GM19324 (cell line): Measurements from ENCODE around the gene KIF3A.
"Not testable (repeated sequence)": the region's sequence is repeated elsewhere in the genome, so short reads cannot be mapped to it uniquely, and the experiment has no call there.

Experiments used
- ATAC-seq: cut with Tn5 transposase; IDR thresholded peaks from one replicate; pipeline ENCODE4 v1.9.1; 2021; ENCODE audit warnings: mild to moderate bottlenecking, moderate library complexity; ENCODE audit not compliant: unreplicated experiment, low FRiP score

KIF3A gene

GRCh38 chr5:132733499-132734148 lies 3.7 kb downstream of the KIF3A start:
- no peak for ATAC-seq

GRCh38 chr5:132729896-132730295 lies 7.5 kb downstream of the KIF3A start:
- no peak for ATAC-seq

- ATAC-seq, result no peak
Observed at GRCh38 chr5:132725745-132726144, 11.6 kb downstream of the KIF3A start.

DNA sequence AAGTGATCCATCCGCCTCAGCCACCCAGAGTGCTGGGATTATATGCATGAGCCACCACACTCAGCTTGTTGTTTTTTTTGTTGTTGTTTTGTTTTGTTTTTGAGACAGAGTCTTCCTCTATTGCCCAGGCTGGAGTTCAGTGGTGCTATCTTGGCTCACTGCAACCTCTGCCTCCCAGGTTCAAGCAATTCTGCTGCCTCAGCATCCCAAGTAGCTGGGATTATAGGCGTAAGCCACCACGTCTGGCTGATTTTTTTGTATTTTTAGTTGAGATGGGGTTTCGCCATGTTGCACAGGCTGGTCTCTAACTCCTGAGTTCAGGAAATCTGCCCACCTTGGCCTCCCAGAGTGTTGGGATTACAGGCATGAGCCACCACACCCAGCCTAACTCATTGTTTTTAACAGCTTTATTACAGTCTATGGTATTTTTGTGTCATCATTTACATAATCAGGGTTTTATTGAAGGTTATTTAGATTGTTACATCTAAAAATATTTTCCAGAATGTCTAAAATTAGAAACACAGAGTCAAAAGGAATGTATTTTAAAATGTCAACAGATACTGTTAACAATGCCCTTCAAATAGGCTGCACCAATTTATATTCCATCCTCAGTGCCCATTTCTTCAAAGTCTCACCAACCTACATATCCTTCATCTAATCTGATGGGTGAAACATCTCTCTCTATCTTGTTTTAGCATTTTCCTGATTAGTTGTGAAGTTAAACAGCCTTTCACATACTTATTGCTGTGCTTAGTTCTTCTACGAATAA lies 18.6 kb downstream of the KIF3A start:
- no peak for ATAC-seq

- no peak for ATAC-seq
Observed at GRCh38 chr5:132714456-132715307, 22.7 kb downstream of the KIF3A start.

DNA sequence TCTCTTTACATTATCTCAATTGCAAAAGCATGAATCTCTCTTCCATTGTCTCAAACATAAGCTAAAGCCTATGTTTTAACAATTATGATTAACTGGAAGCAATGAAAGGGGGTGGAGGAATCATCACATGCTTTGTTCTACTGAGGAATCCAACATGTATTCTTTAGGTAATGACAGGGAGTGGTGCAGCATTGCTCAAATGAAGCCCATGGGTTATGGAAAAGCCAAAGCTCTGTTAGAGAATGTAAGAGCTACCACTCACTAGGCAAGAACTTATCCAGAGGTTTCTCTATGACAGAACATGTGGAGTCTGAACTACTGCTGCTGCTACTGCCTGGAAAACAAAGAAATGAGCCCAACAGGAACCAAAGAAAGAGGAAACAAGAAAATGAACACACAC lies 28.7 kb downstream of the KIF3A start:
- ATAC-seq, result no peak

DNA sequence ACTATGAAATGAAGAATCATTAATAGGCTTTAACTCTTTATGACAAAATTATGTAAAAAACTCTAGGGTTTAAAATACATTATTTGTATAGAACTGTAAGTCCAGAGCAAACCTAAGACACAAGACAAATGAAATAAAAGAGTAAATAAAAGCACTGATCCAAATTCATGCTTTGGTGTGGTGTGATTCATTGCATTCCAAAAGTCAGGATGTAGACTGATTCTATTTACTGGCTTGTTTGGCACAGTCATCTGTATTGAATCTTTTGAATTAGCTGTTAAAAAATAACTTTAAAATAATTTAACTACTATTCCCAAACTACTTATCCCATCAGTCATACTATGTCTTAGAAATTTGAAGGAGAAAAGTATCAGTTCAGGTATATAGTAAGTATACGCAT lies 32.5 kb downstream of the KIF3A start:
- no peak for ATAC-seq

DNA sequence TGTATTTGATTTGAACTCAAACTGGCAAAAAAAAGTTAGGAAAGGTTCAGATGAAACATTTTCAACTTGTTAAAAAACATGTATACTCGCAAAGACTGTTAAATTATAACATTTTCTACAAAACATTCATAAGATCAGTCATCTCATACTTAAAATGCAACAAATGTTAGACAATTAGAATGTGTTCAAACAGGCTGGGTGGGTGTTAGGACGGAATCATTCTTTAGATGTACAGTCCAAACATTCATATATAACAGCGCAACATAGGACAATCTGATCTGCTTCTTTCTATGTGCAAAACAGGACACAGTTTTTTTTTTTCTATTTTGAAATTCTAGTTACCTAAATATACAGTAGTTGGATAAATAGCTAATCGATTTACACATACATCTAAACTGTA lies 41.4 kb downstream of the KIF3A start:
- ATAC-seq, result no peak

GRCh38 chr5:132692632-132692967 lies 44.7 kb downstream of the KIF3A start:
- ATAC-seq, result no peak

DNA sequence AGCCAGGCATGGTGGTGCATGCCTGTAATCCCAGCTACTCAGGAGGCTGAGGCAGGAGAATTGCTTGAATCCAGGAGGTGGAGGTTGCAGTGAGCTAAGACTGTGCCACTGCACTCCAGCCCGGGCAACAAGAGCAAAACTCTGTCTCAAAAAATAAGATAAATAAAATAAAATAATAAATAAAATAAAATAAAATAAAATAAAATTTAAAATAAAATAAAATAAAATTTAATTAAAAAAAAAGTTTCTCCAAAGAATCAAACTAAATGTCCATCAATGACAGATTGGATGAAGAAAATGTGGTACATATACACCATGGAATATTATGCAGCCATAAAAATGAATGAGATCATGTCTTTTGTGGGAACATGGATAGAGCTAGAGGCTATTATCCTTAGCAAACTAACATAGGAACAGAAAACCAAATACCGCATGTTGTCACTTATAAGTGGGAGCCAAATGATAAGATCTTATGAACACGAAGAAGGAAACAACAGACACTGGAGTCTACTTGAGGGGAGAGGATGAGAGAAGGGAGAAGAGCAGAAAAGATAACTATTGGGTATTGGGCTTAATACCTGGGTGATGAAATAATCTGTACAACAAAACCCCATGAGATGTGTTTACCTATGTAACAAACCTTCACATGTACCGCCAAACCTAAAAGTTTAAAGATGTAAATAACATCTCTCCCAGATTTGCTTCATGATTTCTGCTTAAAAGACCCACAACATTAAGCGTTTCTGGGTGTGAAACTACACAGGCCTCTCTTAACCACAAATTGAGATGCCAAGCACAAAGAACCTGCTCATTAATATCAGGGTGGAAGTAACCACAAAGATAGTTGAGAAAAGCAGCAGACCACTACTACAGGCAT lies 45.4 kb downstream of the KIF3A start:
- not testable (repeated sequence) for ATAC-seq

- ATAC-seq, result no peak
Observed at GRCh38 chr5:132690156-132690555, 47.2 kb downstream of the KIF3A start.

DNA sequence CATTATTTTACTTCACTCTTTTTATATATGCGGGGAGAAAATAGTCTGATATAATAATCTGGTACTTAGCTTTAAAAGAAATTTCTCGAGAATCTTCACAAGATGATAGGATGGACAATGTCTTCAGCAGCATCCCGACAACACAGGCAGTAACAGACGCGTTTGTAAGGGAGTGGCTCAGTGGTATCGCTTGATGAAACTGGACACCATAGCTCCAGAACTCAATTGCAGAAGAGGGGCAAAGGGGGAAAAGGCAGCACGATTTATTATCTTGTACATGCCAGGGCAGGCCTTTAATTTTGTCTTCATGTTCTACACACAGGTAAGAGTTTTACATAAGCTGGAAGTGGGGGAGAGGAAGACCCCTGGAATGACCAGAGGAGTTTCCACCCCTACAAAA lies 47.8 kb downstream of the KIF3A start:
- no peak for ATAC-seq

DNA sequence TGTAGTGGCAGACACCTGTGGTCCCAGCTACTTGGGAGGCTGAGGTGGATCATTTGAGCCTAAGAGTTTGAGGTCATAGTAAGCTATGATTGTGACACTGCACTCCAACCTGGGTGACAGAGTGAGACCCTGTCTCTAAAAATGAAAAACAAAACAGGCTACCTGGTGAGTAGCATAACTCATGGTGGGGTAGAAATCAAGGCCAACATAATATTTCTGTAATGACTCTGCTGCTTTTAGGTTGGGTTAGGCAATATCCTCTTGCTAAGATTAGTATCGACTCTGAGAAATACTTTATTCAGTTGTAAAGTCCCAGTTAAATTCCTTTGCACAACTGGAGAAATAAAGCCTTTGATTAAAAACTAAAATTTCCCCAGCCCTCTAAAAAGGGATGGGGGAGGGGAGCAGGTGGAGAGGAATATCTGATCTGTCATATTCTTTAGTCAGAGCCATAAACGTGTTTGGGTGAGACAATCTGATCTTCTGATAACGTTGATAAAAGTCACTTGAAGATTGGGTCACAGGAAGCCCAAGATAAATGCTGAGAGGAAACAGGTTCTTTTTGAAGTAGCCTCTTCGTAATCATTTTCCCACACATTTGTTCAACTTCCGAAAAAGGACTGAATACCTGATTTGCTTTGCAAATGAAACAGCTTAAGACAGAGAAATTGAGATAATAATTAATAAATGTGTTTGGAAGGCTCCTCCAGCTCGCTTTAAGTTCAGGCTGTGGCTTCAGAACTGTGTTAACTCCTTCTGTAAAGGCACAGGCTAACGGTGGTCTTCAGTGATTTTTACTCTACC lies 48.6 kb downstream of the KIF3A start:
- no peak for ATAC-seq

DNA sequence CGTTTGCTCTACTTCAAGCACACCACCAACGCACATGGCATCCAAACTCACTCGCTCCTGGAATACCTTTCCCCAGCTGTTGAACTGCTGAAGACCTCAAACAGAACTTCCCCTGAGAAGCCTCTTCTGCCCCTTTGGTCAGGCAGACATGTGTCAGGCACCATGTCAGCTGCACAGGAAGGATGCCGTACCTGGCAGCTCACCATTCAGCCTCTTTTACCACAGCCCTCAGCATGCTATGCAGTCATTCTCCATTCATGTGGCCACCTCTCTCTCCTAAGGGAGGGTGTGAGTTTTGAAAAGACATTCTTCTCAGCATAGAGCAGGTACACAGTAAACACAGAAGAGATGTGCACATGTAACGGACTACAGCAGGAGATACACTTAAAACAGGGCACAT lies 49.4 kb downstream of the KIF3A start:
- peak; percentile 34 for ATAC-seq

DNA sequence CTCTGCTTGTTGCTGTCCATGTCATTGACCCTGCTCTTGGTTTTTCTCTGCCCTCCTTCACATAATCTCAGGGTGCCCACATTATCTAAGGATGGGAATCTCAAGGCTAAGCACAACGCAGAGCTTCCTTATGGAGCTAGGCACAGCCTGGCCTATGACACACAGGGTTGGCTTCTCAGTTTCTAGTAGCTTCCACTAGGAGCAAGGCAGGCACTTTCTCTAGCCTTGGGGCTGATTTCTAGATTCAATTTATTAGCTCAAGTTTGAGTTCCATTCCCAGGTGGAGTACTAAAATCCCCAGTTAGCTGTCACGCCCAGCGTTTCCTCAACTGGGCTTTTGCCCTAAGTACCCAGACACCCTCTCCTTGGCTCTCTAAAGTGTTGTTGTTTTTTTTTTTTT lies 51.2 kb downstream of the KIF3A start:
- no peak for ATAC-seq

- ATAC-seq, result no peak
Observed at GRCh38 chr5:132684922-132685720, 52.2 kb downstream of the KIF3A start.

DNA sequence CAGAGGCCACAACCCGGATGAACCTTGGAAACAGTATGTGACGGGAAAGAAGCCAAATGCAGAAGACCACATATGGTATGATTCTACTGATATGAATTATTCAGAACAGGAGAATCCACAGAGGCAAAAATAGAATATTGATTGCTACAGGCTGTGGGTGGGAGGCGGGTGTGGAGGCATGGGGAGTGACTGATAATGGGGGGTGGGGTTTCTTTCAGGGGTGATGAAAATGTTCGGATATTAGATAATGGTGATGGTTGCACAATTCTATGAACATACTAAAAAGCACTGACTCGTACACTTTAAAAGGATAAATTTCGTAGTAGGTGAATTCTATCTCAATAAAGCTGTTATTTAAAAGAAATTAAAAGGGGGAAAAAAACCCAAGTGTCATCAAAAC lies 52.9 kb downstream of the KIF3A start:
- ATAC-seq, result no peak

DNA sequence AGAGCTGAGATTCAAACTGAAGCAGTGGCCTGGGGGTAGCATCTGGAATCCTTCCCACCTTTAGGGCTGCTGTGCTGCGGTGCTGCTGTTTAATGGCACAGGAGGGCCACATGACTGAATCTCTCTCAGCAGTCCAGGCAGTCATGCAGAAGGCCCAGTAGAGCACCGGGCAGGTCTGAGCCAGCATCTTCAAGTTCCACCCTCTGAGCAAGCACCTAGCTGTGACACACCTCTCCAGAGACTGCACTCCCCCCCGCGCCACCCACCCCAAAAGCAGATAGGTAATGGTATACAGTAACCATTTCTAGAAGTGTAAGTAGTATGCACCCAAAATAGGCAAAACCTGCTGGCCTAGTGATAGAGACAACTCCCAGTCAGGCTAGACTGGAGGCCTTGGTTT lies 55.4 kb downstream of the KIF3A start:
- ATAC-seq, result no peak

- ATAC-seq, result no peak
Observed at GRCh38 chr5:132681476-132681831, 55.9 kb downstream of the KIF3A start.
